Measurements from ENCODE around the gene SLX4.

SLX4 gene

GRCh38 chr16:3598236-3598635 lies 13.2 kb downstream of the SLX4 start:
- no peak for DNase-seq

- DNase-seq, result no peak
Measured at GRCh38 chr16:3597676-3598075, 13.7 kb downstream of the SLX4 start.

- no peak for DNase-seq
Measured at GRCh38 chr16:3597226-3597625, 14.2 kb downstream of the SLX4 start.

DNA sequence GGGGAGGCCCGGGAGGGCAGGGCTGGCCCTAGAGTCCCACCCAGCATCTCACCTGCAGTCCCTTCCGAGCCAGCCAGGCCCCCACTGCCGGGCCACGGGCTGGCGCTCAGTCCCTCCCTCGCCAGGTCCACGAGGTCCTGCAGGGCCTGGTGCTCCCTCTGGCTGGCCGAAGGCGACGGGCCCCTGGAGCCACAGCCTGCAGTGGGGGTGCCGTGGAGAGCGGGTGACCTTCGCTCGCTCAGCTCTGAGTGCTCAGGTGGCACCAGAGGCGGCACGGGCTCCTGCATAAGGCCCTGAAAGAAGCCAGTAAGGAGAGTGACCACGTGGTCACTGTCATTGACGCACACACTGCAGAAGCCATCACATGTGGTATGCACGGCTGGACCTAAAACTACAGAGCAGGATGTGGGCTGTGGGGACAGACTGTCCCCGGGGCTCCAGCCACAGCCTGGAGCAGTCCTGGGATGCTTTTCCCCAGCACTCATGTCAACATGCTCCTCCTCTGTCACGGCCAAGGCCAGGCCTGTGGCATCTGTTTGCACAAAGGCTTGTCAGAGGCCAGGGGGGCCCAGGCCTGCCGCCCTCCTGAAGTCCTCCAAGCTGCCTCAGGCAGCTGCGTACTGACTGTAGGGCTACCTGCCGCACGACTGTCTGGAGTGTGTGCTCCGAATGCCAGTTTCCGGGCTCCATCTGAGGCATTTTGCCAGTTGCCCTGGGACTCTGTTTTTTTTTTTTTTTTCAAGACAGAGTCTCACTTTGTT lies 15.1 kb downstream of the SLX4 start:
- no peak for DNase-seq

- no peak for DNase-seq
Measured at GRCh38 chr16:3595521-3596021, 15.8 kb downstream of the SLX4 start.

DNA sequence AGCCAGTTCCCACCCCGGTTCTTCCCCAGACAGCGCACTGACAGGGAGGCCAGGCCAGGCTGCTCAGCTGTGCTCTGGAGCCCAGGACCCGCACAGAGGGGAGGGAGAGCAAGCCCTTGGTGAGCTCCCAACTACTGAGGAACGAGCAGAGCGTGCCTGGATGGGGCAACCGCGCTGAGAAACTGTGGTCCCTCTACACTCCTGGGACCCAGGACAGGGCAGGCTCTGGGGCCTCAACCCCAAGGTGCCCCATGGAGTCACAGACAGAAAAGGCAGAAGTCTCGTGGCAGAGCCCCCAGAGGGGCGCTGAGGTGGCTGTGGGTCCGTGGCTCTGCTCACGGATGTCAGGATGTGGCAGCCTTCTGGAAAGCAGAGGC lies 16.3 kb downstream of the SLX4 start:
- DNase-seq, result no peak

DNA sequence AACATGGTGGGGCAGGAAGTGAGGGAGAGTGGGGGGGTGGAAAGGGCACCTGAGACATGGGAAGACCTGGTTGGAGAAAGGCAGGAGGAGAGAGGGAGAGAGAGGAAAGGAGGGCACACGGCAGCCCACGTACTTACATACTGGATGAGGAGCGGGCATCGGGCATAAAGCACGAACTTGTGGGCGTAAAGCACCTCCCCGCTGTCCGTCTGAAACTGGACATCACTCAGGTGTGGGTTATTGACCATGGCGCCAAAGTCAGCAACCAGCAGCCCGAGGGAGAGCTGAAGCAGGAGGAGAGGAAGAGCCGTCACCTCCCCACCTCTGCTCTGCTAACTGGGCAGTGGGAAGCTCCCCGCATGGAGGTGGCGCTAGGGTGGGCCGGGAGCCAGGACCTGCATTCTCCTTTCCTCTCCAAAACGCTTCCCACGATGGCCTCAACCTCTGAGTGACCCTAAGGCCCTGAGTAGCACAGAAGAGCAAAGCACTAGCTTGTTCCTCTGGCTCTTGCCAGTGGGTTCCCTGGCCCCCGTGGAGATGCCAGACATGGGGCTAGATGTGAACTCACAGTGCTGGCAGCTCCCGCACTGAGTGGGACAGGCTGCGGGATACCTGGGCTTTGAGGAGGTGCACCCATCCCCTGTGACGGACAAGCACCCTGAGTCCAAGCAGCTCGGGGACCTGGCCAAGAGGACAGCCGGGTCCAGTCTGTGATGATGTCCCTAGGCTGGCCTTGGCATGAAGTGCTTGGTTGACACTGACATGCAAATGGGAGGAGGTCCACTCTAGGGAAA lies 16.9 kb downstream of the SLX4 start:
- no peak for DNase-seq

DNA sequence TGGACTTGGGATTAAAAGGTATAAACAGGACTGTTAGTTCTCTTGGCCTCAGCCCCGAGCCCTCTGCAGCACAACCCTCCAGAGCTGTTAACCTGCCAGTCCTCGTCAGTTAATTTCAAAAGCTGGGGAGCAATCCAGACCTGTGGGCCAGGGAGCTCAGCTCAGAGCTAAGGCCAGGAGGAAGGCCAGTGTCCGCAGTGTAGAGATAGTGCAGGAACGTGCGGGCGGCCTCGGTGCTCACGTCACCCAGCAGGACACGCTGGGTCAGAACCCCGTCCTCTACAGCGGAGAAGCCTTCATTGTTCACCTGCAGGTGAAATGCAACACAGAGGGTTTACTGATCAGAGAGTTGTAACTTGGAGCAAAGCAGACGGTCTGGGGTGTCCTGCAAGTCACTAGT lies 18.8 kb downstream of the SLX4 start:
- no peak for DNase-seq

GRCh38 chr16:3591991-3592390 lies 19.4 kb downstream of the SLX4 start:
- no peak for DNase-seq

- DNase-seq, result no peak
Measured at GRCh38 chr16:3591436-3591803, 20.0 kb downstream of the SLX4 start.

GRCh38 chr16:3590736-3591435 lies 20.5 kb downstream of the SLX4 start:
- no peak for DNase-seq

- DNase-seq, result no peak
Measured at GRCh38 chr16:3589991-3590701, 21.3 kb downstream of the SLX4 start.

DNA sequence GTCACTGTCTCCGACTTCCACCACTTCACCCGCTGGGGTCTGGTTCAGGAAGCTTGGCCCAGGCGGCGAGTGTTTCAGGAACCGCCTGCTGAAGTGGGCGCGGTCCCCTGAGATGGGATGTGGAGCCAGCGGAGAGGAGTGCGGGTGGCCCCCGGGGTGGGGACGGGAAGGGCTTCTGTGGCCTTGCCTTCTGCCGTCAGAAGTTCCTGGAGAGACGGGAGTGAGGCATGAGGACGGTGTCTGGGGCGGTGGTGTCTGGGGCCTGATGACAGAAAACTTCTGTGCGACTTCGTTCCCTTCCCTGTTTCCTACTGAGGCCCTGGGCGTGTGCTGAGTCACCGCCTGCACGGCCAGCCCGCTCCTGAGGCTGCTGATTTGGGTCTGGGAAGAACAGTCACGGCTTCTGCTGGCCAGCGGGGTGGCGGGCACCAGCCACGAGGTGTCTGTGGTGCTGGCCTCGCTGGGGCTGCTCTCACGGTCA lies 21.9 kb downstream of the SLX4 start:
- DNase-seq, result no peak

GRCh38 chr16:3589001-3589400 lies 22.4 kb downstream of the SLX4 start:
- no peak for DNase-seq

- no peak for DNase-seq
Measured at GRCh38 chr16:3587547-3588110, 23.8 kb downstream of the SLX4 start.

DNA sequence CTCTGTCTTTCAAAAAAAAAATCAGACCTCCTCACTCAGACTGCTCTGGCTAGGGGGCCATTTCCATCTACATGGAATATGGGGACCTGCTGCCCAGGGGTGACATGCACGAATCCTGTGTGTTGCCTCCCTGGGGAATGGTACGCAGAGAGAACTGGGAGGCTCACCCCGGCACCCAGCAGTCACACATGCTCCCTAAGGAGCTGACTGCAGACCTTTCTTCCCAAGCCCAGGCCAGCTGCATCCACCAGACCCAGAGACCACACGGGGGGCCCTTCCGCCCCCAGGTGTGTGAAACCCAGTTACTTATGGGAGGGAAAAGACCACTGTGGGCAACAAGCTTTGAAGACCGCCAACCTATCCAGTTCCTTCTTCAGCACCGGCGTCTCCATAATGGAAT lies 27.0 kb downstream of the SLX4 start:
- DNase-seq, result no peak

- no peak for DNase-seq
Measured at GRCh38 chr16:3583303-3584038, 27.9 kb downstream of the SLX4 start.

DNA sequence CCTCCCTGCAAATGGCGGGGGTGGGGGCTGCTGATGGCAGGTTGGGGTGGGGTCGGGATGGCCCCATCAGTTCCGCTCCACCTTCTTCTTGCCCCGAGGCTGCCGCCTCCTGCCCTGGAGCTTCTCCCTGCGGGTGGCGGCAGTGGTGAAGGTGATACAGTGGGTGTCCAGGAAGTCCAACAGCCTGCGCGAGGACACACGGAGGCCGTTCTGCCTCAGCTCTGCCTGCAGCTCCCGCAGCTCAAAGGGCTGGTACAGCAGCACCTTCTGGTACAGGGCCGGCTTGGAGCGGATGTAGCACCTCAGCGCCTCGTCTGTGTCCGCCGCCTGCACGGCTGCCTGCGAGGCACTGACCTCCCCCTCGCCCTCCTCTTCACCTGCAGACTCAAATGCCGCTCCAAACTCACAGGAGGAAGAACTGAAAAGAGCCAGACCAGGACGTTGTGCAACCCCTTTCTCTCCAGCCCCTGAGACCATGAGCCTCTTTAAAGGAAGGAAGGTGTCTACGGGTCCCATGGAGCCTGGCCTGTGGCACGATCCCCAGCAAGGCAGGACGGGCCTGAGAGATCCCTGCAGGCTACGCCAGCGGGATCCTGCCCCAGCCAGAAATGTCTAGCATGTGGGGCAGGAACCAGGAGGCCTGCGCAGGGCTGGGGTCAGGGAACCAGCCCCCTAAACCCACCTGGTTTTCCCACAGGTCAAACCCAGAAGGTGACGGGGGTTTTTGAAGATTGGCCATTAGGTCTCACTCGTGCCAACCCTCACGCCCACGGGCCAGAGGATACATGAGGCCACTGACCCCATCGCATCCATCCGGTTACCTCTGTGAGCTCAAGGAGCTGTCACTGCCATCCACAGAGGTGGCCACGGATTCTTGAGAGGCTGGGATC lies 28.9 kb downstream of the SLX4 start:
- DNase-seq, result no peak

GRCh38 chr16:3581392-3581791 lies 30.0 kb downstream of the SLX4 start:
- DNase-seq, result no peak

GRCh38 chr16:3580686-3581085 lies 30.7 kb downstream of the SLX4 start:
- no peak for DNase-seq

GRCh38 chr16:3580251-3580651 lies 31.2 kb downstream of the SLX4 start:
- no peak for DNase-seq
